HG03103 (cell line): ENCODE data around the gene SLC1A4.

Experiments used
- ATAC-seq: cut with Tn5 transposase; IDR thresholded peaks from one replicate; pipeline ENCODE4 v1.9.1; 2021; ENCODE audit warnings: low read depth; ENCODE audit not compliant: unreplicated experiment

SLC1A4 gene

DNA sequence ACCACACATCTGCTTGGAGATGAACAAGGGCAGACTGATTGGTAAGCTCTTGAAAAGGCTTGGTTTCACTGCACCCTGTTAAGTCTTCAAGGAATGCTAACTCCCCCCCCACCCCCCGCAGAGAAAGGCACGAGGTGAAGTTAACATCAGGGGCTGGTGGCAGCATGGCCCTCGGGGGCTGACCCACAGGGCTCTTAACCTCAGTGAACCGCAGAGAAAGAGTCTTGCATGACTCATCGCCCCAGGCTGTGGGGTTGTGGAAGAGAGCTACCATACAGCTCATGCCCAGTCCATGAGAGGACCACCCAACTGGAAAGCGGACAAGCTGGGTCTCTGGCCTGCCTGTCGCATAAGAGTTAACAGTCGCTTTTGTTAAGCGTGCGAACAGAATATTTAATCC, 56.5 kb downstream of the SLC1A4 start:
- no peak for ATAC-seq

DNA sequence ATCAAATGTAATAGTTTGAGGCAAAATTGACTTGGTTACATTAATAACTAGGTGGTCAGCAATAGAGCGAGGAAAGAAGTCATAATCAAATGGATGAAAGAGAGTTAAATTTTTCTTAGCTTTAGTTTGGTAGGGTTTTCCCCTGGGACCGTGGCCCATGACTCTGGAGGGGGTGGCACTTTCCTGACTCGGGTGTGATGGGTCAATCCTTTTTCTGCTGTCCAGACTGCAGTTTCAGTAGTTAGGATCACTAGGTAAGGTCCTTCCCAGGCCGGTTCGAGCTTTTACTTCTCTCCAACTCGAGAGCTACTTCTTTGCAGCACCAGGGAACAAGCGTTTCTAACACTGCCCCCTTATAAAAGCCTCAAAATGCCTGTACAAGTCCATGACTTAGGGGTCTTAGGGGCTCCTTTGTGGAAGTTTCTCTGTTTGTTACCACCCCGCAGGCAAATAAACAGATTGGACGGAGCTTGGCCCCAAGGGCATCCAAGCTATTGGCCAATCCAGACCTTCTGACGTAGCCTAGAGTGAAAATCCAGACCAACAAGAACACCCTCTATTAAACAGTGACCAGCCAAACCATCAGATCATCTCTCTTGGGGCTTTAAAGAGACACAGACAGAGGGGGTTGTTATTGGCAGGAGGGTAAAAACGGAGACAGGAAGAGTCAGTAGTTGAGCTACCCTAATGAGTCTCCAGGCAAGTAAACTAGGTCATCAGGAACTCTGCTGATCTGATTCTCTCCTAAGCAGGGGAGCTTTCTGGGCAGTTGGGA, 57.6 kb downstream of the SLC1A4 start:
- no peak for ATAC-seq

DNA sequence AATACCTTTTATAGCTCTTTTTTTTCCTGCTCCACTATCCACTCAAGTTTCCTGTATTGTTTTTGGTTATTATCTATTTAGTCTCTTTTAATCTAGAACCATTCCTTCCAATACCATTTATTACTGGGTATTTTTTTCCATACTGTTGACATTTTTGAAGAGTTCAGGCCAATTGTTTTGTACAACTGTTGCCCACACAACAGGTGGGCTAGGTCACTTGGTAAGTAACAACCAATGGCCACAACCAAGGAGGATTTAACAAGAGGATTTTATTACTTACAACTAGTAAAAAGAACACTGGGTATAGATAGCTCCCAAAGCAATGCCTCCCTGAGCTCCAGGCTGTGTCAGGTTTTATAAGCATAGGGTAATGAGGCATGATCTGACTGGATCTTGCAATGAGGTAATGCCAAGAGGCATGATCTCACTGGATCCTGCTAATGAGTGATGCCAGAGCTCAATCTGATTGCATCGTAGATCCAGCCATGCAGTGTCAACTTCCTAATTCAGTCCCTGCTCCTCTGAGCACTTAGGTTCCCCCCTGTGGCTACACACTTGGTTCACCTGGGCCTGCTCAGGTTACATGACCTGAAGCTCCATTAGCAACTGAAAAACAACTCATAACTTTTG, 59.9 kb downstream of the SLC1A4 start:
- no peak for ATAC-seq

DNA sequence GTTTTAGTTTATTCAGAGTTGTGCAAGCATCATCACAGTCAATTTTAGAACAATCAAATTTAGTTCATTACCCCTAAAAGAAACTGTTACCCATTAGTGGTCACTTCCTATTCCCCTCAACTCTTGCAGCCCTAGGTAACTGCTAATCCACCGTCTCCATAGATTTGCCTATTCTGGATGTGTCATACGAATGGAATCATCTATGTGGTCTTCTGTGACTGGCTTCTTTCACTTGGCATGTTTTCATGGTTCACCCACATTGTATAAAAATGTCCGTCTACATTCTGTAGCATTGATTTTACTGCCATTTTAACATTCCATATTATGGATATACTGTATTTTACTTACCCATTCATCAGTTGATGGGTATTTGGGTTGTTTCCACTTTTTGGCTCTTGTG, 61.7 kb downstream of the SLC1A4 start:
- no peak for ATAC-seq

- ATAC-seq = peak; percentile 49
Measured at GRCh38 chr2:65053199-65053598, 64.0 kb downstream of the SLC1A4 start.

GRCh38 chr2:65054749-65055421, 65.7 kb downstream of the SLC1A4 start:
- no peak for ATAC-seq

GRCh38 chr2:65055422-65056214, 66.4 kb downstream of the SLC1A4 start:
- peak; percentile 16 for ATAC-seq

DNA sequence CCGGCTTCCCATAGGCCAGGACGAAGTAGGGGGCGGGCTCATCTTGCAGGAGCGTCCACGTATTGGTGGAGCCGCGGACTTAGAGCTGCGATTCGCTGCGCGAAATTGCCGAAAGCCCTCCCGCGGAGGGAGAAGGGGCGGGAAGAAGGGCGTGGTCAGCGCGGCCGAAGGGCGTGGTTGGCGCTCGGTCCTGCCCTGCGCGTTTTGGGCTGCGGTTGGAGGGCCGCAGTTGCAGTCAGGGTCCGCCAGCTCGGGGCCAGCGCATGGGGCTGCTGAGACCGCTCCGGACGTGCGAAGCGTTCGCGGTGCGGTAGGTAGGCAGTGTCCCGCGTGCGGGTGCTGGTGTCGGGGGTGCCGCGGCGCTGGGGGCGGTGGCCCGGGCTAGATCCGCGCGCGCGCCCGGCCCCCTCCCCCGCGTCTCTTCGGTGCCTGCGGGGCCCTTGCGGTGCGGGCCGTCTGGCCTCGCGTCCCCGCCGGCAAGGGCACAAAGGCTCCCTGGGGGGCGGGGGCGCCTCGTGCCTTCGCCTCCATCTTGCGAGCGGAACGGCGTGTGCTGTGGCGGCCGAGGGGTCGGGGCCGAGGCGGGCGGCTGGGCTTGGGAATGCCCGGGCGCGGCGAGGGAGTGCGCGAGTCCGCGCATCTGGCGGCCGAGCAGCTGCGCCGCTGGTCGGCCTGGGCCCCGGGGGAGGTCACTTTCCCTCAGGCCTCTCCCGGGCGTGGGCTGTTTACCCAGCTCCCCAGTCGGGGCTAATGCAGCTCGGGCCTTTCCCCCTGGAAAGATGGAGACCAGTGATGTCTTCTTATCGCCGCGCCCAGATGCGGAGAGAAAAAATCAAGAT, 67.2 kb downstream of the SLC1A4 start, which contains the start of gene CEP68:
CEP68 (plus strand) TSS at position 202 of the 839 bp plus-strand sequence. CDS start 13,029 bp downstream, outside the sequence.
- ATAC-seq = peak; percentile 72

DNA sequence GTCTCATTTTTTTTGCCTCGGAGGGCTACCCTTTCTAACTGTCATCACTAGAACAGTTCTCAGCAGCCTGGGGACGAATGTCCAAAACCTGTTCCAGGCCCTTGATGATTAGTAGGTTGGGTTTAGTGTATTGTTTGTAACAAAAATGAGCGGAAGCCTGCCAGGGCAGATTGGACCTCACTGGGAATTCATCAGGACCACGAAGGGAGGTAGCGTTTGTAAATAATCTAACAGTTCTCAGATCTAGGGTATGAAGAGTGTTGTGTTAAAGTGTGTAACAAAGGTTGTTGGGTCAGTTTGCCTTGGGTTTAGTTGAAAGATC, 67.8 kb downstream of the SLC1A4 start:
- no peak for ATAC-seq

GRCh38 chr2:65057391-65058052, 68.3 kb downstream of the SLC1A4 start:
- peak; percentile 30 for ATAC-seq

- no peak for ATAC-seq
Measured at GRCh38 chr2:65059071-65059470, 69.9 kb downstream of the SLC1A4 start.

GRCh38 chr2:65061146-65061909, 72.1 kb downstream of the SLC1A4 start:
- no peak for ATAC-seq

GRCh38 chr2:65061910-65062339, 72.7 kb downstream of the SLC1A4 start:
- ATAC-seq = no peak

DNA sequence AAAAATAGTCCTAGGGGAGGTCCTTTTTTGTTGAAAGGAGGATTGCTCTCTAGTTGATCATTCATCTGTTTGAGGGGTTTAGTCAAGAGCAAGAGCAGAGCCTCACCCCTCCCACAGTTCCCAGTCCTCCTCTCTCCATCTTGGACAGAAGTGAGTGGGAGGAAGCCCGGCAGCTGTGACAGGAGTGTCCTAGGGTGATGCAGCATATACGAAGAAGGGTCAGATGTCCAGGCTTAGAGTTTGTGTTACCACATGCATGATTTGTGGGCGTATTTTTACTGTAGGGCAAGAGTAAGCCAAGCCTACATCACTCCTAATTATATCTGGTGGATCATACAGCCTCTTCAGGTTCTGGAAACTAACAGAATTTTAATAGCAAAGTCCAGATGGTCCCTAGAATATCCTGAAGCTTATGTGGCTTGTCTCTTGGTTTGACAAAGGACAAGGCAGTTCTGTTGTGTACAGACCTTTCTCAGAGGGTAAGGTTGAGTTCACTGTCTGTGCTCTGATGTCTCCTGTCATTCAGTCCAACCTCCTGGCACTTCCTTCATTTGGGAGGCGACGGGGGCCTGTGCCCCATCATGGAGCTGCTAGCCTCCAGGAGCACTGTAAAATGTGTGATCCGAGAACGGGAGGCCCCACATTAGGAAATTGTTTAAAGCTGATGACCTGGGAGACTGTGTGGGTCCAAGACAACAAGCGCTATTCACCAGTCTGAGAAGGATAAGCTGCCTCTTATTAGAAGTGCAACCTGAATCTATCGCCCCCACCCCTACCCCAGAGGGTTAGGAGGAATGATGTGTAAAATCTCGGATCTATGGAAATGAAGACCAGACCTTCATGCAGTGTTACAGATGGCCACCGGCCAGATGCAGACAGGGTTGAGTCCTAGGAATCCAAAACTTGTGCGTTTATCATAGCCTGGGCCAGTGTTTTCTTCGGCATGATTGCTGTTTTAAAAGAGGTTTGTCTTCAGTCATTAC, 73.9 kb downstream of the SLC1A4 start:
- ATAC-seq = no peak

DNA sequence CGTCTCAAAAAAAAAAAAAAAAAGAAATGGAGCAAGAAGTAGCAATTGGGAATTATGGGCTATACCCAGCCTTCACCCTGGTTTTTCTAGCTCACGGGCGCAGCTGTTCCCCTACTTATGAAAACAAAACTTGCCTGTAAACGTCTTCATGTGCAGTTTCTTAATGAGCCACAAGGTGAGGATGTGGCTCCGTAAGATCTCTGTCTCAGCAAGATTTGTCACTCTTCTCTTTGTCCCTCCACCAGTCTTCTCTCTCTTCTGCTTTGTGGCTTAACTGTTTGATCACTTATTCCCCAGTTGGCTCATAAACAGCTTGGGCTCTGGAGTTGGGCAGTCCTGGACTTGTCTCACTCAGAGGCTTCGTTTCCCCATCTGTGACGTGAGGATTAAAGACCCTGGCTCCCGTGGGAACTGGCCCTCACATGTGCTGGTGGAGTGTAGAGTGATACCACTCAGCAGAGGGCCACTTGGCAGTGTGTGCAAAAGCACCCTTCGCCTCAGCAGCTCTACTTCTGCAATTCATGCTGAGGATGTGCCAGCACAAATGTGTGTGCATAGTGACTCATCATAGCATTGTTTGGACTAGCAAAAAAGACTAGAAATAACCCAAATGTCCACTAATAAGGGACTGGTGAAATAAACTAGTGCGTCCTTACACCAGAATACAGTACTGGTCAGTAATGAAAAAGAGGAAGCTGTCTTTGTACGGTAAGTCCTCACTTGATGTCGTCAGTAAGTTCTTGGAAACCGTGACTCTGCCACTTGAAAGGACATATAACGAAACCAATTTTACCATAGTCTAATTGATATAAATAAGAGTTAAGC, 75.7 kb downstream of the SLC1A4 start:
- peak; percentile 74 for ATAC-seq

- ATAC-seq = no peak
Measured at GRCh38 chr2:65067806-65068553, 78.8 kb downstream of the SLC1A4 start.
